ENCODE data around the gene AGPAT2. TPM values are rescaled to one million over a fixed set of nuclear protein-coding genes. Genes with fewer than 3 reads are reported as not detected.
A peak's percentile ranks its signal among the peaks of the same experiment; 100 is the strongest.

AGPAT2 gene
- total RNA-seq, 6 donors from 2014 or later, result 70.2 to 242 (median 140) TPM

- ATAC-seq (ENCODE audit: low FRiP score in 2 of 2) (no peak), DNase-seq (peak in 1 of 2 donors; percentile 60)
- peaks cover 41 to 71% (median 67%) of the 10 kb centered on the region in 4 donors for H3K4me1 ChIP-seq
- H3K4me3 ChIP-seq, result no peak overlapping the region
- no peaks in the 10 kb centered on the region for H3K9me3 ChIP-seq
- 57 to 78% methylated on average over 4 to 23 of the region's 23 CpGs for WGBS, 2 donors
- no peaks in the 10 kb centered on the region for H3K27me3 ChIP-seq
- no peaks in the 10 kb centered on the region for H3K36me3 ChIP-seq
- H3K27ac ChIP-seq, result peak overlapping the region; percentile 41 to 75 (median 70)
- no peak for TF ChIP-seq CTCF (IDR thresholded peaks at IDR 0.05)
- TF ChIP-seq EP300 (IDR thresholded peaks at IDR 0.05), result no peak
- no peak for TF ChIP-seq POLR2A (IDR thresholded peaks at IDR 0.05)
- TF ChIP-seq POLR2AphosphoS5 (IDR thresholded peaks at IDR 0.05), result no peak
Observed at GRCh38 chr9:136697146-136697820, 10.0 kb upstream of the AGPAT2 start.

- TF ChIP-seq CTCF (IDR thresholded peaks at IDR 0.05) (no peak), POLR2A (IDR thresholded peaks at IDR 0.05) (no peak), POLR2AphosphoS5 (IDR thresholded peaks at IDR 0.05) (no peak), EP300 (IDR thresholded peaks at IDR 0.05) (no peak)
- no peak overlapping the region for H3K4me3 ChIP-seq
- WGBS, 2 donors, result 65 to 83% methylated on average over 2 to 7 of the region's 9 CpGs
- no peaks in the 10 kb centered on the region for H3K36me3 ChIP-seq
- ATAC-seq (ENCODE audit: low FRiP score in 2 of 2), result no peak
- DNase-seq, result peak in 1 of 2 donors; percentile 33
- H3K9me3 ChIP-seq, result no peaks in the 10 kb centered on the region
- H3K27me3 ChIP-seq, result no peaks in the 10 kb centered on the region
- peaks cover 41 to 68% (median 66%) of the 10 kb centered on the region in 4 donors for H3K4me1 ChIP-seq
- peak overlapping the region in 2 of 4 donors; percentile 71 to 76 for H3K27ac ChIP-seq
Observed at GRCh38 chr9:136696502-136696901, 9.2 kb upstream of the AGPAT2 start.

- Histone ChIP-seq H3K9me3 (no peaks in the 10 kb centered on the region), H3K27ac (peak overlapping the region; percentile 32 to 76 (median 60)), H3K36me3 (no peaks in the 10 kb centered on the region), H3K27me3 (no peaks in the 10 kb centered on the region), H3K4me3 (no peak overlapping the region), H3K4me1 (peaks cover 37 to 63% (median 61%) of the 10 kb centered on the region in 4 donors)
- DNase-seq (peak in 1 of 2 donors; percentile 81), ATAC-seq (ENCODE audit: low FRiP score in 2 of 2) (no peak)
- TF ChIP-seq POLR2AphosphoS5 (IDR thresholded peaks at IDR 0.05) (no peak), EP300 (IDR thresholded peaks at IDR 0.05) (no peak), POLR2A (IDR thresholded peaks at IDR 0.05) (no peak), CTCF (IDR thresholded peaks at IDR 0.05) (no peak)
- WGBS, 2 donors, result 78 to 84% methylated on average over 9 to 21 of the region's 23 CpGs
Observed at GRCh38 chr9:136695955-136696354, 8.7 kb upstream of the AGPAT2 start.

GRCh38 chr9:136695435-136695895 is 8.2 kb upstream of the AGPAT2 start:
- H3K27ac ChIP-seq, result peak overlapping the region; percentile 32 to 76 (median 60)
- H3K27me3 ChIP-seq, result no peaks in the 10 kb centered on the region
- peak; percentile 20 to 72 for ATAC-seq (ENCODE audit: low FRiP score in 2 of 2)
- H3K36me3 ChIP-seq, result no peaks in the 10 kb centered on the region
- H3K9me3 ChIP-seq, result no peaks in the 10 kb centered on the region
- peaks cover 33 to 62% (median 59%) of the 10 kb centered on the region in 4 donors for H3K4me1 ChIP-seq
- TF ChIP-seq POLR2A (IDR thresholded peaks at IDR 0.05) (peak in 1 of 4 donors; percentile 29), POLR2AphosphoS5 (IDR thresholded peaks at IDR 0.05) (peak in 1 of 2 donors; percentile 47), EP300 (IDR thresholded peaks at IDR 0.05) (peak in 1 of 4 donors; percentile 67), CTCF (IDR thresholded peaks at IDR 0.05) (no peak)
- peak; percentile 92 for DNase-seq
- WGBS, 2 donors, result 59 to 75% methylated on average over 7 to 10 of the region's 10 CpGs
- no peak overlapping the region for H3K4me3 ChIP-seq
